DMS79 (cell line): Measurements from ENCODE around the gene FBN2.

Experiments used
- DNase-seq: peaks from one replicate; lab custom pipeline; 2025; lab: John Stamatoyannopoulos, UW

The FBN2 gene

DNA sequence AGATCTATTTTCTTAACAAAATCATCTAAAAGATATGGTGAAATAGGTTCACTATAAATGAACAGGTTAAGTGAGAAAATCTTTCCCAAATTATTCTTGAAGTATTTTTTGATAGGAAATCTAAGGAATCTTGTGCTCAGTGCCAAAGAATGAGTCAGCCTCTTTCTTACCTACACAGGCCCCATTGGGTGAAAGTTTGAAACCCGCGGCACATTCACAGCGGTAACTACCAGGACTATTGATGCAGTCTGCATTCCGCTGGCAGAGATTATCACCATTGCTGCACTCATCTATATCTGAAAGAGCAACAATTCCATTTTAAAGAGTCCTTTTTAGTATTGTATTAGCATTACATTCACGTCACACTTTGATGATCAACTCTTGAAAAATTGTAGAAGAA is 232.7 kb downstream of the FBN2 start:
- DNase-seq, result no peak

- DNase-seq, result no peak
Observed at GRCh38 chr5:128304791-128305190, 233.3 kb downstream of the FBN2 start.

GRCh38 chr5:128304088-128304487 is 234.0 kb downstream of the FBN2 start:
- no peak for DNase-seq

GRCh38 chr5:128303593-128303992 is 234.5 kb downstream of the FBN2 start:
- no peak for DNase-seq

DNA sequence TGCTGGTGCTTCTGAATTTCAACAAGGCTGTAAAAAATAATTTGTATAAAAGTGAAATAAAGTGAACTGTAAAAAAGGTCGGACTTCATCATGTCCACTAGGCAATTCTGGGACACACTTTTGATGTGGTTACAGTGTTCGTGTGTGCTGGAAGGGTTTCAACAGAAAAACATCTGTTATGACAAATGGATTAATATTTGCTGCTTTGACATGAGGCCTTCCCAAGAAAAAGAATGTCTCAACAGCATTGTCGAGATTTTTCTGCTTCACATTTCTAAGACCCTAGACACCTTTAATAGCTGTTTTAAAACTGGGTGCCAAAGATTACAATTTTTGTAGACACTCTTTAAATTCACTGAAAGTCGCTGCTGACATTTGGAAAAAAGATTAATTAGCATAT is 237.9 kb downstream of the FBN2 start:
- no peak for DNase-seq

- DNase-seq, result no peak
Observed at GRCh38 chr5:128290152-128290858, 247.7 kb downstream of the FBN2 start.

GRCh38 chr5:128287740-128288139 is 250.3 kb downstream of the FBN2 start:
- DNase-seq, result no peak

DNA sequence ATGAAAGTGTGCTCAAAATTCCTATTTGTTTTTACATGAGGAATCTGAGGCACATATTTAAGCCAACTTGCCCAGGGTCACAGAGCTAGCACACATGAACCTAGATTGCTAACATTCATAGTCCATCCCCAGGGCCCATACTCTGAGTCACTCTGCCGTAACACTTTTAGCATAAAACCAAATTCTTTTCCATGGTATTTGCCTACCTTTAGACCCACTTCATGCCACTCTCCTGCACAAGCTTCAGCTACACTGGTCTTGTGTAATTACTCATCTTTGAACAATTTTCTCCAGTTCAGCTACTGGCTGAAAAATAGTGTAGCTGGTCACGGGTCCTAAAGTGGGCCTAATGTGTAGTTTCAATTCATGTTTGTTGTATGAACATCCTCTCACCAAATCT is 253.8 kb downstream of the FBN2 start:
- DNase-seq, result no peak

GRCh38 chr5:128279345-128279744 is 258.7 kb downstream of the FBN2 start:
- DNase-seq, result no peak

DNA sequence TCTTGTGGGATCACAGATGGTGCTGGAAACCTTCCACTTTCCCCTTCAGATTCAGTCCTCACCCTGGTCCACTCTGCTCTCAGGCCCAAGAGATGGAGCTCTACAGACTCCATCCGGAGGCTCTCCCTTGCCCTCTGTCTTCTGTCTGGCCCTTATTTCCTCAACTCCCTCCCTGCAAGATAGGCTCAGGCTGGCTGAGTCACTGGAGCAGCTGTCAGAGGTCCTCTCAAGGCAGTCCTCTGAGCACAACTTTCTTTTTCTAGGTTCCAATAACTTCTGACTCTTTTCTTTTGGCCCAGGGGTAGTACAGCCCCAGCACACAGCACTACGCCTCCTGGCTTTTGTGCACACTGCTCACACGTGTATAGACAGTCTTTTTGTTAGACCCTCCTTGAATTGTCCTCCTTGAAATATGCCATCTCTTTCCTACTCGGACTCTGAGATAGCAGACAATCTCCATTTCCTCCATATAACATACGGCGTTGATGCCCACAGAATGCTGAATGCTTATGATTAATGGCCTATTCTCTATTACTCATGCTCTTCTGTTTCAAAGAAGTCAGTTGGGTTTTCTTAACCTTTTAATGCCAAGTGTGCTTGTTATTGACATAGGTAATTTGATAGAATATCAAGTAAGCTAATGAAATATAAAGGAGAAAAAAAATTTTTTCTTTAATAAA is 261.4 kb downstream of the FBN2 start:
- DNase-seq, result no peak

DNA sequence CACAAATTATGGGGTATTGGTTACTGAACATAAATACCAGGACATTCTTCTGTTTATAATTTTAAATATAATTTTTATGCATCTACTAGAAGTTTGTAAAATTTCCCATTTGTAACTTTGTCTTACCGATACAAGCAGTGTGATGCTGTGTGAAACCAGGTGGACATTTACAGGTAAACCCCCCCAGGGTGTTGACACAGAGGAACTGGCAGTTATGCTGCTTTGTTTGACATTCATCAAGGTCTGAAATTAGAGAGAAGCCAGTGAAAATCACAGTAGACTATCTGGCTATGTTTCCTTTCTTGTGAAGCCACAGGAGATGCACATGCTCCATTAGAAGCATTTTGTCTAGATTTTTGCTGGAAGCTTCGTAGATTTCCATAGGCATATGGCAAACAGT is 263.6 kb downstream of the FBN2 start:
- DNase-seq, result no peak

DNA sequence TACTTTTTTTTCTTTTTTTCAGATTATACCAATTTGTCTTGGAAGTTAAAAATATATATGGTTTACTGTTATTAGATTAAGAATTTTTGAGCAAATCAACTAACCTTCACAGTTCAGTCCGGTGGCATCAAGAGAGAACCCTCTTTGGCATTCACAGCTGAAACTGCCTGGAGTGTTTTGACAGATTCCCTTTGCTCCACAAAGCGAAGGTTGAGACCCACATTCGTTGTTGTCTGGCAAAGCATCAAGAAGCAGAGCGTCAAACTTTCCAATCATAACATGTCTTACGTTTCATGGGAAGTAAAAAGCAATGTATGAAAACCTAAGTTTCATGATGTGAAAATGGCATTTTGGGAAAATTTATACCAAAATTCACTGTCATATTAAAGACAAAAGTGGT is 264.3 kb downstream of the FBN2 start:
- no peak for DNase-seq

- no peak for DNase-seq
Observed at GRCh38 chr5:128271859-128272464, 266.1 kb downstream of the FBN2 start.

DNA sequence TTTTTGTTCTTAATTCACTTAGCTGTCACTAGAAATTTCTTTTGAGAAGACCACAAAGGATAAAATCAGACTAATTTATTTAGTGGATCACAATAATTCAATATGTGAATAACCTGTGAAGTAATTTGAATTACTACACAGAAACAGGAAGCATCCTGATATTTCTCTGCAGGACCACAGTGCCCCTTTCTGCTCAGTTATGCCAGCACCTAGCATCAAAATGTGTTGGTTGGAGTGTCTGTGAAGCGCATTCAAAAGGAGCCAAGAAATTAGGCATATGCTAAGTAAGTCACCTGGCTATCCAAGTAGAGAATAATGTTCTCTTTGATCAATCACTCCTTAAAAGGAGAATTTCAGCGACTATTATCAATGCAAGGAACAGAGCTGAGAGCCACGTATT is 267.0 kb downstream of the FBN2 start:
- no peak for DNase-seq

DNA sequence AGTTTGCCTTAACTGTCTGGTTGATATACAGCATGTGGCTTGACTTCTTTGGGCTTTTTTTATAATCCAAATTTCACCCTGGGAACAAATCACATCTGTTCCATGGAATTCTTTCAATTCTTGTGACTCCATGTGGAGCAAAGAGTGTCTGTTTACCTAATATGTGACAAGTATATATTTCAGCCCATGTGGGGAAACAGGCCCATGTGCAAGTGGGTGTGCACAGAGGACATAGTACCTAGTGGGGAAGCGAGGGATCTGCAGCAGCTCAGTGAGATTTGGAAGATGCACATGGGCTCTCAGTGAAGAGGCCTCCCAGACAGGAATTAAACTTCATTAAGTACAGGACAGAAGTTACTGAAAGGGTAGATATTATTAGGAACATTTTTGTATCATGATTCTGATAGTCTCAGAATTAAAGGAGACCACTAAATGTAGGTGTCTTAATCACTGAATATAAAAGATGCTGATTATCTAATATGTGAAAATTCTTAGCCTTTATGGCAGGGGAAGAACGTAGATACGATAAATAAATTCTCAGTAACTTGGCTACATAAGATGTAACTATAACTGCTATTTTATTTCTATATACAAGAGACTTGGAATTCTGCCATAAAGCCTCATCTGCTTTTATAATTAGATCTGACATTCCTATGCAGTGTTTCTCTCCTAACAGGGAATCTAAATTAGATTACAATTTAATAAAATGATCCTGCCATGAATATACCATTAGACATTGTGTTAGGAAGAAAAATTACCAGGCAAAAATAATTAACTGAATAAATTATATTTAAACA is 273.3 kb downstream of the FBN2 start:
- no peak for DNase-seq

GRCh38 chr5:128263357-128263756 is 274.7 kb downstream of the FBN2 start:
- no peak for DNase-seq

DNA sequence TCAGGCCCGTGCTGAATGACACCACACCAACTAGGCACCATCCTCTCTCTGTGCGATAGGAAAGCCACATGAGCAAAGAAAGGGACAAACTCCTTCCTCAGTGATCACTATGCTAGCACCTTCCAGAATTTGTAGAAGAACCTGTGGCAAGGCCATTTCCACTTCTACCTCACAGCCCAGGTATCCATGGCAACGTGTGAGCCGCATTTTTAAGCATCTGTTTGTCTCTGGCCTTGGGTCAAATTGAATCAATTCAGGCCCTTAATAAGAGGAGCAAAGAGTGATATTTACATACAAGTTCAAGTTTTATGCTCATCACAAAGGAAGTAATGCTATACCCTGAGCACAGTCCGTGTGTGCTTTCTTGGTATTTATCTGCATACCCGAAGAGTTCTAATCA is 275.1 kb downstream of the FBN2 start:
- DNase-seq, result no peak

DNA sequence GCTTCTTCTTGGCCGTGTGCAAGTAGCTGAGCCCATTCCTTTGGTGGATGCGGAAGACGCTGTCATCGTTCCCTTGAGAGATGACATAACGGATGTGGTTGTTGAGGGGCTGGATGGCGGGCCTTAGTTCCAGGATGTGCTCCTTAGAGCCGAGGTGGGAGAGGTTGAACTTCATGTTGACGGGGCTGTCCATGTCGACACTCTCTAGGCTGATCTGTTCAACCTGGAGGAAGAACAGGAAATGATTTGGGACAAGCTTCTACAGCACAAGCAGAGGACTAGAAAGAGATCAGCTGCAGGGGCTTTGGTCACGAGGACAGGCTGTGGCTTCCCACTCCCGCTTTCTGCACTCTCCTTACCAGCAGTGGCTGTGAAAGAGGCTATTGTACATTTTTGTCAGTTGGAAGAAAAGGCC is 278.4 kb downstream of the FBN2 start:
- DNase-seq, result no peak

DNA sequence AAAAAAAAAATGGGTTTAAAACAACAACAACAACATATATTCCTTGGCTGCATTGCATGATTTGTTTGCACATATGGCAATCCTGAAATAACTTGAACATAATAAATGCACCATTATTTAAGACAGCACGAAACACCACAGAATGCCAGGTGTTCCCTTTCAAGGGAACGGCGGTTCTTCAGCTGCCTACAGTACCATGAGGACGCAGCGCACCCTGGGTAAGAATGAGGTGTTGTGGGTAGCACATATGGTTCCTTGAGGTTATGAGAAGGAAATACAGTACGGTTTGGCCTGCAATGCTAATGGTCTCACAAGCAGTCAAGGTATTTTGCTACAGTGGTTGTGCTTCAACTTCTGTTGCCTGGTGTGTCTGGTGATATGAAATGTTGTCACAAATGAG is 279.7 kb downstream of the FBN2 start:
- no peak for DNase-seq

GRCh38 chr5:128257076-128257475 is 281.0 kb downstream of the FBN2 start:
- no peak for DNase-seq

DNA sequence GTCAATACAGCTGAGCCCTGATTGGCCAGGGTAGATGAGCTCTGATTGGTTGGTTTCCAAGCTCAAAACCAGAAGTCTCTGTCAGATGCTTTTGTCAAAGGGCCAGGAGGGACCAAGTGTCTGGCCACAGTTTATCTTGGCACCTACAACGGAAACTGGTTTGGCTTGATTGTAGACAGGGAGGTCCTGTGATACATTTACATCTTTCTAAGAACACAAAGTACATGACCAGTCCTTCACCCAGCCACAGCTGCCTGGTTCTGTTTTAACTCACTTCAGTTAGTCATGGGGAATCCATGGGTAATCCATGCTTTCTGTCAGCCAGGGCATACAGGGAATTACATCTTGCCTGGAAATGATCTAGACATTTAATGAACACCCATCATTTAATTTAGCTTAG is 283.3 kb downstream of the FBN2 start:
- DNase-seq, result no peak

DNA sequence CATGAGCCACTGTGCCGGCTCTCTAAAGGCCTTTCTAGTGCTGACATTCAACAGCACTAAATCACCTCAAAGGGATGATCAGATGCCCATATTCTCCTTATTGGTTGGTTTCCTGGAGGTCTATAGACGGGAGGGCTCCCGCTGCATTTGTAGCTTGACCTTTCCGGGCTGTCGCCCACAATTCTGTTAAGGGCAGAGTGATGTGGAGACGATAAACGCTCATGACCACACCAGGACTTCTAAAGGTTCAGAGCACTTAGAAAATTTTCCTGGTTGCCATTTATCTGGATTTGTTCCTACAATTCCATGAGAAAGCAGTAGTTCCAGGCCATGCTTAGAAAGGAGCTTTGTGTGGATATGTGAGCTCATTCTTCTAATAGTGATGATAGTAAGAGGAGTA is 284.2 kb downstream of the FBN2 start:
- no peak for DNase-seq

DNA sequence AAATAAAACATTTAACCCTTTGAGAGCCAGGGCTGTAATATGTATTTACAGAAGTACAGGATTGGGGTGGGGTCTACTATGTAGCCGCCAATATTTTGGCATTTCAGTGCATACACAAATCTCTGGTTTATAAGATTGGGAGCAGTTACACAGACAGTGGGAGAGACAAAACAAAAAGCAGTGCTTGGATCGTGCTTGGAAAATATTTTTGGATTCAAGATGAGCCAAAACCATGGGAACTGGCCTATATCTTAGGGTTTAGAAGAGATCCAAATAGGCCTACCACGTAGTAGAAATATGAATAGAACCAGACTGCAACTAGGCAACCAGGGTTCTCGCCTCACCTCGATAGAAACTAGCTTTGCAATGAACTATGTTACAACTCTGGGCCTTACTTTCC is 284.9 kb downstream of the FBN2 start:
- no peak for DNase-seq
